ENCODE measurements around the gene EYS.

EYS gene

GRCh38 chr6:65221153-65221552, 485.9 kb downstream of the EYS start:
- no peak for DNase-seq (ENCODE audit: low read depth in 3 of 3)

DNA sequence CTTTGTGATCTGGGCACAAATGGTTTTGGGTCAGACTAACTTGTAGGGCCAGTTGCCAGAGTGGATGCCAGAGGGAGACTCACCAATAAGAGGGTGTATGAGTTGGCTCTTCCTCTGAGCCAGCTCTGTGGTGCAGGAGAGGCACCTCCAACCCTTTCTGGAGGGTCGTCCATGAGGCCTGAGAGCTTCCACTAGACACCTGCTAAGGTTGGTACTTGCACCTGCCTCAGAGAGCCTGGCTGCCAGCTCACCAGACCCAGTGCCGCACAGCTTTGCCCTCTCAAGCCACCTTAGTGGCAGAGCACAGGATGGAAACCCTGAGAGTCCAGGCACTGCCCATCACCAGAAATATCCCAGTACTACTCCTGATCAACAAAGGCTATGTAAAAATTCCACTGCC, 504.3 kb downstream of the EYS start:
- no peak for DNase-seq (ENCODE audit: low read depth in 3 of 3)

DNA sequence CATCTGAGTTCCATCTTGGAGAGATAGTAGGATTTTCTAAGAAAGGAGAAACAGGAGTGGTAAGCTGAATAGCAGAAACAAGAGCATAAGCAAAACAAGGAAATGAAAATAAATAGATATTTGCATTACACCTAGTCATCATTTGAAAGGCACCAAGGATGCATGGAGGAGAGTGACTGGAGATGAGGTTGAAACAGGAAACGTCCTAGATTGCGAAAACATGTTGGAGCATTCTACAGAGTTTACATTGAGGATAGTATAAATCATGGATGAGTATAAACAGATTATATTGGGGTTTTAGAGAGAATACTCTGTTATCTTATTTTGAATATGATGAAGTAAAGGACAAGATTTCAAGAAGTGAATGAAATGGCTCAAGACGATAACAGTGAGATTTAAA, 507.3 kb downstream of the EYS start:
- no peak for DNase-seq (ENCODE audit: low read depth in 3 of 3)

DNA sequence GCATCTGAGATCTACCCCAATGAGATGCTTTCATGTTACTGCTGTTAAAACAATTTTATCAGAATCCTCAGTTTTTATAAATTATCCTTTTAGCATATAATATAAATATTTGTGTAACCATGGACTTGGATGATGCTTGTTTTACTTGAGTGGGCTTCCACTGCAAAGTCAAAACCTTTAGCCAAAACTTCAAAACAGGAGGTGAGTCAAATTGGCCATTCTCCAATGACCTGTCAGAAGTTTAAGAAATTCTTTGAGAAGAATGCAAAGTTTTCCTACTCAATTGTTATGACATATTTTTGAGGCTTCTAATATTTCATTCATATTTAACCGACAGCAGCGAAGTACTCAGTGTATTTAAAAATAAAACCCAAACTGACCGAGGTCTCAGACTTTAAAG, 507.9 kb downstream of the EYS start:
- DNase-seq (ENCODE audit: low read depth in 3 of 3) = no peak

GRCh38 chr6:65191471-65191870, 515.6 kb downstream of the EYS start:
- no peak for DNase-seq (ENCODE audit: low read depth in 3 of 3)

- DNase-seq (ENCODE audit: low read depth in 3 of 3) = no peak
Measured at GRCh38 chr6:65189236-65189881, 517.7 kb downstream of the EYS start.

DNA sequence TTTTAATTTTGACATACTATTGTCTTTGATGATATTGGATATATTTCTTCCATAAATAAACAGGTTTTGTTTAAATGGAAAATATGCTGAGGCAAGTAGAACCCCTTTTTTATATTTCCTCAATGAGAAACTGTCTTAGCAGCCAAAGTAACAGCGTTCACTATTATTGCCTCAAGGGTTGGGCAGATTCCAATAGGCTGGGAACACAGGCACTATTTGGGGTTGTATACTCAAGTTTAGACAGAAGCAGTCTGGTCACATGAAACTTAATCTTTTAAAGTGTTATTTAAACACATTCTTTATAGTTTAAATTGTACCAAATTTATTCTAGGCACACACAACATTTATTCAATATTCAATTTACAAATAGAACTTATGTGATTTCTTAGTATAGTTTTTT, 520.2 kb downstream of the EYS start:
- no peak for DNase-seq (ENCODE audit: low read depth in 3 of 3)

DNA sequence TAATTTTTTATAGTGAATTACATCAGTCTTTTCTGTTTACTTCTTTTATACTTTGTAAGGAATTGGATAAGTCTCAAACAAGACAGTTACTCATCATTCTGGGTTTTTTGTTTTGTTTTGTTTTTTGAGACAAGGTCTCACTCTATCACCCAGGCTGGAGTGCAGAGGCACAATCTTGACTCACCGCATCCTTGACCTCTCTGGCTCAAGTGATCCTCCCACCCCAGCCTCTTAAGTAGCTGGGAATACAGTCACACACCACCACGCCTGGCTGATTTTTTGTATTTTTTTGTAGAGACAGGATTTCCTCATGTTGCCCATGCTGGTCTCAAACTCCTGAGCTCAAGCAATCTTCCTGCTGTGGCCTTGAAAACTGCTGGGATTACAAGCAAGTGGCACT, 524.3 kb downstream of the EYS start:
- no peak for DNase-seq (ENCODE audit: low read depth in 3 of 3)

GRCh38 chr6:65170273-65170672, 536.8 kb downstream of the EYS start:
- no peak for DNase-seq (ENCODE audit: low read depth in 3 of 3)

DNA sequence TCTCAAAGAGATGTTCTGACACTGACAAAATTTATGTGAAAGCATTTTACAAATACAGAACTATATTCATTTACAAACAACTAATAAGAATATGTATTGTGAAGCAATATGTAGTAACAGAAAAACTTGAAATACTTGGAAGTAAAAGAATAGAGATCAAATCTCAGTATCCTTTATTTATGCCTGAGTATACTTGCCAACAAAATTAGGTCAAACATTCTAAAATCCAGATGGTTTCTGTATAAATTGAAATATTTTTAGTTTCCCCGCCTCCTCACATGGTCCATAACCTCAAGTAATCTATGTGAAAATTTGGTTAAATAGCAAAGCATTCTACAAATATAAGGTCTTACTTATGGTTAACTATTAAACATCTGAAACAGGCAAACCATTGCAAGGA, 545.4 kb downstream of the EYS start:
- no peak for DNase-seq (ENCODE audit: low read depth in 3 of 3)

- DNase-seq (ENCODE audit: low read depth in 3 of 3) = no peak
Measured at GRCh38 chr6:65157025-65157424, 550.0 kb downstream of the EYS start.

DNA sequence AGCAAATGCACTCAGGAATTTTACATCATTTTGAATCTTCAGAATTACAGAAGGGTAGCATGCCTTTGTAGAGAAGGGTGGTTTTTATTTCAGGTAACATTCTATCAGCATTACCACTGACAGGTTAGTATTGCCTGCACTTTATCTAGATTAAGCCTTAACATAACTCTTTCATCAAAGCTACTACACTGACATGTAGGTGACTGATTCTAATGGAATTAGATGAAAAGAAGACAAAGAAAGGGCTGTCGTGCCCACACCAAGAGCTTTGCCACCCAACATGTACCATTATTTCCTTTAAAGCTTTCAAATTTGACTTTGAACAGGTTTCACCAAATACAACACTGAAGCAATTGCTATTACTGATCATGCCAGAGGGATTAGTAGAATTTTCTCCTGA, 551.9 kb downstream of the EYS start:
- DNase-seq (ENCODE audit: low read depth in 3 of 3) = no peak

DNA sequence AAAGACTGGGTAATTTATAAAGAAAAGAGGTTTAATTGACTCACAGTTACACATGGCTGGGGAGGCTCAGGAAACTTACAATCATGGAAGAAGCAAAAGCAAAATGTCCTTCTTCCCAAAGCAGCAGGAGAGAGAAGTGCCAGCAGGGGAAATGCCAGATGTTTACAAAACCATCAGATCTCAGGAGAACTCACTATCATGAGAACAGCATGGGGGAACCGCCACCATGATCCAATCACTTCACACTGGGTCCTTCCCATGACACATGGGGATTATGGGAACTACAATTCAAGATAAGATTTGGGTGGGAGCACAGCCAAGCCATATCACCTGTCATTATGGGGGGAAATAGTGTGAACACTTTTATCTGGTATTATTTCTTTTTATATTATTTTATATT, 557.2 kb downstream of the EYS start:
- DNase-seq (ENCODE audit: low read depth in 3 of 3) = no peak

GRCh38 chr6:65148839-65149238, 558.2 kb downstream of the EYS start:
- no peak for DNase-seq (ENCODE audit: low read depth in 3 of 3)

- DNase-seq (ENCODE audit: low read depth in 3 of 3) = no peak
Measured at GRCh38 chr6:65135567-65135966, 571.5 kb downstream of the EYS start.

GRCh38 chr6:65126667-65127066, 580.4 kb downstream of the EYS start:
- no peak for DNase-seq (ENCODE audit: low read depth in 3 of 3)

GRCh38 chr6:65123521-65123920, 583.5 kb downstream of the EYS start:
- DNase-seq (ENCODE audit: low read depth in 3 of 3) = no peak

GRCh38 chr6:65117817-65118409, 589.1 kb downstream of the EYS start:
- no peak for DNase-seq (ENCODE audit: low read depth in 3 of 3)

DNA sequence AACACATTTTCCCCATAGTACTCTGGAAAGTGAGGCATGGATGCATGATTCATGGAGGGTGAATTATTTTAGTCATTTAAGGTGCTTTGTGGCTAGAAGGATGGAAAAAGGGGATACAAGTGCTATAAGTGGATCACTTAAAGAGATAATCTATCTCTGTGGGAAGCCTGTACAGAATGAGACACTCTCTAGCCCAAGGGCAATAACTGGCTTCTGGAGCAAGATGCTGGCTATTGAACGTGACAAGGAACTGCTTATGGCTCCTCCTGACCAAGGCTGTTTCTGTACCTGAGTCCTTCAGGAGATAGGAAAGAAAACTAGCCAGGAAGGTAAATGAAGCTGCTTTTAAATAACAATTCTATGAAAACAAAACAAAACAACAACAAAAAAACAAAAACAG, 590.7 kb downstream of the EYS start:
- no peak for DNase-seq (ENCODE audit: low read depth in 3 of 3)

DNA sequence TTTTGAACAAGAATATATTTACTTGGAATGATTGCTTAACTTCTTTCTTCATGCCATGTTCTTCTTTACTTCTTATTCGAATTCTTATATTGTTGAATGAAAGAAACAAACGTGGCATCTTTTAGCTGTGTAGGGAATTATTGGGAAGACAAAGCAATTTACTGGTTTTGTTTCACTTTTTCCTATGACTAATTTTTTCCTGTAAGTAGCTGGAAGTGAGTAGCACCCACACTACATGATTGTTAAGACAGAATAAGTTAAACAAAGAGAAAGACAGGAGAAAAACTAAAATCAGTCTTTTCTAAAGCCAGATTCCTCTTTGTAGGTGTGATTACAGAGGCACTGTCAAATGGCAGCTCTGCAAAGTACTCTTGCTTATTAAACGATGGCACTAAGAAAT, 593.4 kb downstream of the EYS start:
- no peak for DNase-seq (ENCODE audit: low read depth in 3 of 3)

DNA sequence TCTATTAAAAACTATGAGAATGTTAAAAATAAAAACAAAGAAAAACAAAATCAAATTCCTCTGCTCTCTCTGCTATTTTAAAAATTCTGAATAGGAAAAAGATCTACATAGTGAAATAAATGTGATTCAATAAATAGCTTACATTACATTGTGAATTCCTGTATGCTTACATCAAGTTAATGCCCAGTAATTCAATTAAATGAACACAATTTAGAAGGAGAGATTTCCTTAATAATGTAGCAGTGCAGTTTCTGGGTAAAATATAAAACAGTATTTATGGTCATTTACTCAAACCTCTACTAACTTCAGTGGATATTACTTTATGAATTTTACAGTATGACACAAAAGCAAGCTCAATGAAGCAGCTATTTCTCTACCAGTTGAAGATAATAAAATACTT, 594.6 kb downstream of the EYS start:
- DNase-seq (ENCODE audit: low read depth in 3 of 3) = no peak

DNA sequence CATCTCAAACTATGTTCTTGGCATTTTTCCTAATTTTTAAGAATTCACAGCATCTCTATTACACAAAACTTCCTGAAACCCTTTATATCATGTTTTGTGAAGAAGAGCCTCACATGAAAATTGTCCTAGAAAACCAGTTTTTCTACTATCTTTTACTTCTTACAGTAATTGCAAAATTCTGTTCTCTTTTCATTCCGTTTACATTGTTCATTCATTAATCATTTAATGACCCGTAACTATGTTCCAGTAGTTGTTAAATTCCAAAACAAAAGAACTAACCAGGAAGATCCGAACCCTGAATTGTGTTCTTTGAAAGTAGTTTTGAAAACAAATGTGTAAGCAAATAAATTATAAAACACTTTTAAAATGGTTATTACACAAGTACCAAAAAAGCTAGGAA, 597.0 kb downstream of the EYS start:
- no peak for DNase-seq (ENCODE audit: low read depth in 3 of 3)

- no peak for DNase-seq (ENCODE audit: low read depth in 3 of 3)
Measured at GRCh38 chr6:65098349-65098748, 608.7 kb downstream of the EYS start.

DNA sequence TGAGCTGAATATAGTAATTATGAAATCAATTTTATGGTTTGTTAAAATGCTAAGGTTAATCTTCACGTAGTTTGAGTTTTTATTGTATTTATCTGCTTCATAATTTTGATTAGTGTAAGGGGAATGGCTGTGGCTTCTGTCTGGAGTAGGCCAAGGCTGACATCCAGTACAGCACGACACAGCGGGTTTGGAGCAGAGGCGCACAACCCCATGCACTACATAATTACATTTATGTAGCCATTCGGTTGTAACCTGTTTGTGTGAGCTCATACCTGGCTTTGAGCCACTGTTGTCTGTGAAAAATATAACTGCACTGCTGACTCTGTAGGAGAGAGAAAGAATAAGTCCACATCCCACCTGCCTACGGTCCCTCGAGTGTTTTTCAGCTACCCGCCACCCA, 615.5 kb downstream of the EYS start:
- no peak for DNase-seq (ENCODE audit: low read depth in 3 of 3)

All from stimulated activated CD4-positive, alpha-beta T cell treated with anti-CD3 and anti-CD28 coated beads, TNF-alpha, amount 100 ng/mL, for 4 hours (primary cell).